ENCODE results near the gene ESR1.
"Not testable (repeated sequence)": the region's sequence is repeated elsewhere in the genome, so short reads cannot be mapped to it uniquely, and the experiment has no call there.

ESR1 gene

GRCh38 chr6:152135755-152136448 lies 328.4 kb downstream of the ESR1 start:
- no peak for DNase-seq (ENCODE audit: low read depth in 2 of 2)

- no peak for DNase-seq (ENCODE audit: low read depth in 2 of 2)
Measured at GRCh38 chr6:152136449-152136825, 329.0 kb downstream of the ESR1 start.

GRCh38 chr6:152138344-152138743 lies 330.9 kb downstream of the ESR1 start:
- DNase-seq (ENCODE audit: low read depth in 2 of 2): not testable (repeated sequence)

GRCh38 chr6:152142105-152142504 lies 334.6 kb downstream of the ESR1 start:
- DNase-seq (ENCODE audit: low read depth in 2 of 2): no peak

GRCh38 chr6:152143359-152143758 lies 335.9 kb downstream of the ESR1 start:
- DNase-seq (ENCODE audit: low read depth in 2 of 2): no peak

- DNase-seq (ENCODE audit: low read depth in 2 of 2): no peak
Measured at GRCh38 chr6:152146385-152146784, 338.9 kb downstream of the ESR1 start.

GRCh38 chr6:152147269-152147668 lies 339.8 kb downstream of the ESR1 start:
- no peak for DNase-seq (ENCODE audit: low read depth in 2 of 2)

GRCh38 chr6:152148412-152148811 lies 340.9 kb downstream of the ESR1 start:
- DNase-seq (ENCODE audit: low read depth in 2 of 2): no peak

- no peak for DNase-seq (ENCODE audit: low read depth in 2 of 2)
Measured at GRCh38 chr6:152150196-152150595, 342.7 kb downstream of the ESR1 start.

- DNase-seq (ENCODE audit: low read depth in 2 of 2): no peak
Measured at GRCh38 chr6:152151920-152152319, 344.4 kb downstream of the ESR1 start.

- DNase-seq (ENCODE audit: low read depth in 2 of 2): no peak
Measured at GRCh38 chr6:152154559-152155356, 347.3 kb downstream of the ESR1 start.

- DNase-seq (ENCODE audit: low read depth in 2 of 2): no peak
Measured at GRCh38 chr6:152155792-152156191, 348.3 kb downstream of the ESR1 start.

GRCh38 chr6:152160346-152160745 lies 352.9 kb downstream of the ESR1 start:
- no peak for DNase-seq (ENCODE audit: low read depth in 2 of 2)

GRCh38 chr6:152161501-152161900 lies 354.0 kb downstream of the ESR1 start:
- no peak for DNase-seq (ENCODE audit: low read depth in 2 of 2)

GRCh38 chr6:152164957-152165356 lies 357.5 kb downstream of the ESR1 start:
- DNase-seq (ENCODE audit: low read depth in 2 of 2): no peak

- DNase-seq (ENCODE audit: low read depth in 2 of 2): no peak
Measured at GRCh38 chr6:152166497-152166896, 359.0 kb downstream of the ESR1 start.

- no peak for DNase-seq (ENCODE audit: low read depth in 2 of 2)
Measured at GRCh38 chr6:152166897-152167296, 359.4 kb downstream of the ESR1 start.

GRCh38 chr6:152167641-152168603 lies 360.4 kb downstream of the ESR1 start:
- DNase-seq (ENCODE audit: low read depth in 2 of 2): no peak

GRCh38 chr6:152170313-152170701 lies 362.8 kb downstream of the ESR1 start:
- no peak for DNase-seq (ENCODE audit: low read depth in 2 of 2)

- peak in 1 of 2 donors; percentile 38 for DNase-seq (ENCODE audit: low read depth in 2 of 2)
Measured at GRCh38 chr6:152170702-152171667, 363.5 kb downstream of the ESR1 start.

GRCh38 chr6:152173321-152173720 lies 365.8 kb downstream of the ESR1 start:
- no peak for DNase-seq (ENCODE audit: low read depth in 2 of 2)
